Islet of Langerhans (tissue), 1 donor: ENCODE data around the gene NSRP1.
"Not testable (repeated sequence)": the region's sequence is repeated elsewhere in the genome, so short reads cannot be mapped to it uniquely, and the experiment has no call there.

Experiments used
- FAIRE-seq: peaks from one replicate; lab custom pipeline; 2011; peaks lifted over from hg19 to GRCh38; lab: Jason Lieb, UNC

Gene NSRP1

GRCh38 chr17:30116661-30117551, at the start of gene NSRP1:
NSRP1 (plus strand) TSS chr17:30116816; CDS start chr17:30116844, 28 bp downstream.
- FAIRE-seq = peak; percentile 64

- FAIRE-seq = no peak
These were observed 48.2 kb upstream of the NSRP1 start for GRCh38 chr17:30068465-30068864.

- no peak for FAIRE-seq
These were observed 42.4 kb upstream of the NSRP1 start for GRCh38 chr17:30074254-30074653.

- no peak for FAIRE-seq
These were observed 41.9 kb upstream of the NSRP1 start for GRCh38 chr17:30074730-30075129.

GRCh38 chr17:30082773-30083172, 33.8 kb upstream of the NSRP1 start:
- no peak for FAIRE-seq

- FAIRE-seq = no peak
These were observed 31.8 kb upstream of the NSRP1 start for GRCh38 chr17:30084788-30085187.

GRCh38 chr17:30086896-30087295, 29.7 kb upstream of the NSRP1 start:
- FAIRE-seq = no peak

- not testable (repeated sequence) for FAIRE-seq
These were observed 29.2 kb upstream of the NSRP1 start for GRCh38 chr17:30087431-30087830.

- no peak for FAIRE-seq
These were observed 25.4 kb upstream of the NSRP1 start for GRCh38 chr17:30091121-30091670.

- no peak for FAIRE-seq
These were observed 24.8 kb upstream of the NSRP1 start for GRCh38 chr17:30091771-30092170.

GRCh38 chr17:30092886-30093285, 23.7 kb upstream of the NSRP1 start:
- no peak for FAIRE-seq

- no peak for FAIRE-seq
These were observed 23.0 kb upstream of the NSRP1 start for GRCh38 chr17:30093463-30094147.

- no peak for FAIRE-seq
These were observed 20.9 kb upstream of the NSRP1 start for GRCh38 chr17:30095507-30096244.

- FAIRE-seq = no peak
These were observed 14.8 kb upstream of the NSRP1 start for GRCh38 chr17:30101686-30102390.

- no peak for FAIRE-seq
These were observed 12.7 kb upstream of the NSRP1 start for GRCh38 chr17:30103921-30104320.

GRCh38 chr17:30104575-30105339, 11.9 kb upstream of the NSRP1 start:
- peak; percentile 94 for FAIRE-seq

- FAIRE-seq = no peak
These were observed 3.8 kb upstream of the NSRP1 start for GRCh38 chr17:30112794-30113193.

- FAIRE-seq = no peak
These were observed 3.4 kb upstream of the NSRP1 start for GRCh38 chr17:30113213-30113612.

- no peak for FAIRE-seq
These were observed 313 bp upstream of the NSRP1 start for GRCh38 chr17:30116345-30116660.

GRCh38 chr17:30117675-30118081, 1.1 kb downstream of the NSRP1 start:
- FAIRE-seq = no peak

- FAIRE-seq = not testable (repeated sequence)
These were observed 2.0 kb downstream of the NSRP1 start for GRCh38 chr17:30118635-30119034.
